Thoracic aorta (tissue), 2 donors: ENCODE data around the gene DAGLA. TPM values are rescaled to one million over a fixed set of nuclear protein-coding genes. Genes with fewer than 3 reads are reported as not detected.
"Not testable (repeated sequence)": the region's sequence is repeated elsewhere in the genome, so short reads cannot be mapped to it uniquely, and the experiment has no call there.

ENCODE experiments used
- ATAC-seq: fragments of 150-250 bp; one replicate; pipeline ENCODE4 v1.8.0; 2017; ENCODE audit warnings: low read depth; ENCODE audit not compliant: insufficient number of reproducible peaks, low FRiP score
- DNase-seq: peaks from one replicate; pipeline ENCODE4 v3.0.0-alpha.2; 2020; ENCODE audit warnings: low spot score
- H3K27ac ChIP-seq, 2 donors: fragments of 200-600 bp; sonication (generic); 1 replicate in 1 of 2; 2 replicates in 1 of 2; pipeline ENCODE4 v1.5.1; 2016; ENCODE audit warnings: mild to moderate bottlenecking in 2 of 2, moderate library complexity in 2 of 2
- H3K27me3 ChIP-seq: fragments of 200-600 bp; sonication (generic); replicated peaks from 2 replicates; pipeline ENCODE4 v1.6.0; 2016; ENCODE audit warnings: mild to moderate bottlenecking; ENCODE audit not compliant: insufficient read depth
- H3K36me3 ChIP-seq: fragments of 200-600 bp; sonication (generic); one replicate; pipeline ENCODE4 v1.5.1; 2016
- H3K4me1 ChIP-seq, 2 donors: fragments of 200-600 bp; sonication (generic); 1 replicate in 1 of 2; 2 replicates in 1 of 2; pipeline versions ENCODE4 v1.5.1 to v1.6.0; 2016; ENCODE audit warnings: low read depth in 2 of 2, mild to moderate bottlenecking in 1 of 2; ENCODE audit not compliant: control insufficient read depth in 1 of 2
- H3K4me3 ChIP-seq: fragments of 200-600 bp; sonication (generic); 2 replicates; pipeline ENCODE4 v1.5.1; 2016; ENCODE audit warnings: mild to moderate bottlenecking
- H3K9me3 ChIP-seq: fragments of 200-600 bp; sonication (generic); 2 replicates; pipeline ENCODE4 v1.5.1; 2016
- CTCF ChIP-seq: fragments of 200-600 bp; sonication (generic); IDR thresholded peaks from one replicate; pipeline ENCODE4 v1.5.1; 2019; ENCODE audit warnings: antibody characterized with exemption
- total RNA-seq, 2 donors: library from RNA; depleted of rRNA; stranded (reverse); fragments of >200 nt; gene quantifications; one replicate each; pipeline versions ENCODE4 v1.1.0 to v1.2.3, GENCODE V29; 2016

Gene DAGLA
- total RNA-seq, 2 donors from 2014 or later = 1.2 to 1.4 TPM

- Histone ChIP-seq H3K27me3 (no peaks in the 10 kb centered on the region), H3K4me1 (no peaks in the 10 kb centered on the region), H3K9me3 (no peaks in the 10 kb centered on the region), H3K27ac (no peak overlapping the region), H3K4me3 (no peak overlapping the region), H3K36me3 (no peaks in the 10 kb centered on the region)
- no peak for TF ChIP-seq CTCF
- no peak for DNase-seq
- no peak for ATAC-seq
These were observed 23.7 kb upstream of the DAGLA start for GRCh38 chr11:61656347-61657077.

GRCh38 chr11:61657566-61658290, 22.5 kb upstream of the DAGLA start:
- no peak for TF ChIP-seq CTCF
- Histone ChIP-seq H3K9me3 (no peaks in the 10 kb centered on the region), H3K27me3 (no peaks in the 10 kb centered on the region), H3K4me3 (no peak overlapping the region), H3K36me3 (no peaks in the 10 kb centered on the region), H3K27ac (no peak overlapping the region), H3K4me1 (no peaks in the 10 kb centered on the region)
- DNase-seq (no peak), ATAC-seq (no peak)

GRCh38 chr11:61659413-61660196, 20.6 kb upstream of the DAGLA start:
- no peak for TF ChIP-seq CTCF
- no peak for DNase-seq
- H3K27me3 ChIP-seq = no peaks in the 10 kb centered on the region
- no peak for ATAC-seq
- H3K36me3 ChIP-seq = no peaks in the 10 kb centered on the region
- no peaks in the 10 kb centered on the region for H3K4me1 ChIP-seq
- H3K4me3 ChIP-seq = no peak overlapping the region
- H3K27ac ChIP-seq = no peak overlapping the region
- H3K9me3 ChIP-seq = no peaks in the 10 kb centered on the region

- H3K4me1 ChIP-seq, H3K27ac ChIP-seq, H3K27me3 ChIP-seq, H3K9me3 ChIP-seq, H3K4me3 ChIP-seq, DNase-seq, H3K36me3 ChIP-seq, ATAC-seq: not testable (repeated sequence)
These were observed 19.2 kb upstream of the DAGLA start for GRCh38 chr11:61660997-61661396.

- Histone ChIP-seq H3K4me1 (no peaks in the 10 kb centered on the region), H3K27me3 (no peaks in the 10 kb centered on the region), H3K36me3 (no peaks in the 10 kb centered on the region), H3K4me3 (no peak overlapping the region), H3K9me3 (no peaks in the 10 kb centered on the region), H3K27ac (no peak overlapping the region)
- no peak for ATAC-seq
- no peak for TF ChIP-seq CTCF
- no peak for DNase-seq
These were observed 13.4 kb upstream of the DAGLA start for GRCh38 chr11:61666684-61667297.
